GM18502 (cell line): ENCODE results near the gene CBX8.

Experiments
- ATAC-seq: cut with Tn5 transposase; IDR thresholded peaks from one replicate; pipeline ENCODE4 v1.9.1; 2021; ENCODE audit warnings: mild to moderate bottlenecking; ENCODE audit not compliant: unreplicated experiment, poor library complexity

The CBX8 gene

GRCh38 chr17:79795795-79796443 lies 958 bp downstream of the CBX8 start:
- no peak for ATAC-seq

GRCh38 chr17:79794659-79795511 lies 2.0 kb downstream of the CBX8 start:
- no peak for ATAC-seq

- ATAC-seq = no peak
These were observed 3.0 kb downstream of the CBX8 start for GRCh38 chr17:79793924-79794304.

DNA sequence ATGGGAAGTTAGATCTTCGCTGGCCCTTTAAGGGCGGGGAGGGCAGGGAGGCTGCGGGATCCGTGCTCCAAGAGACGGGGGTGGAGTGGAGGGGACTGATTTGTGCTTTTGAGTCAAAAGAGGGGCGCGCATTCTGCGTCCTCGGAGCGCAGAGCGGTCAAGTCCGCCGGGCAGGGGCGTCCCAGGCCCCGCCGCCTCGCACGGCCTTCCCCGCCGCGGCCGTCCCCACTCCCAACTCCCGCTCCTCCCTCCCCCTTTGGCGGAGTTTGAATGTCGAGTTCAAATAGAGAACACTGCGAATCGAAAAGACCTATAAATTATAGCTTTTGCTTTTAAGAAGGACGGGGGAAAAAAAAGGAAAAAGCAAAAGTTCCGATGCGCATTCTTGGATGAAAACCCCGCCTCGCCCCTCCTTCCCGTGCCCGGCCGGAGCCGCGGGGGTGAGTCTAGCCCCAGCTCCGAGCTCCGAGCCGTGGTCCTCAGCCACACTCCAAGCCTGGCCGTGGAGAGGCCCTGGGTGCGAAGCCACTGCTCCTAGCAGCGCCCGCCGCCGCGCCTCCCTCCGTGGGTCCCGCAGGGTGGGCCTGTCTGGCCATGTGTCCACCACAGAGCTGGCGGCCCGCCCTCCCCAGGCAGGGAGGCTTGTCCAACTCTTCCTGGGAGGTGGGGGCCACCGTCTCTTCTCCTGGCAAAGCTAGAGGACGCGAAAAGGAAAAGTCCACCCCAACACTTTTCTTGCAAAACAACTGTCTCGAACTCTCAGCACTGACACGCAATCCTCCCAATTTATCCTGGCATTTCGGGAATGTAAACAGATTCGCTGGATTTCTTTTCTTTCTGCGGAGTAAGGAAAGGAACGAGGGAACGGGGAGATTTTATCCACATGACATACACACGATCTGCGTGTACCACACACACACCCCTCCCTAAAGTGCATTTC lies 3.6 kb downstream of the CBX8 start:
- no peak for ATAC-seq

DNA sequence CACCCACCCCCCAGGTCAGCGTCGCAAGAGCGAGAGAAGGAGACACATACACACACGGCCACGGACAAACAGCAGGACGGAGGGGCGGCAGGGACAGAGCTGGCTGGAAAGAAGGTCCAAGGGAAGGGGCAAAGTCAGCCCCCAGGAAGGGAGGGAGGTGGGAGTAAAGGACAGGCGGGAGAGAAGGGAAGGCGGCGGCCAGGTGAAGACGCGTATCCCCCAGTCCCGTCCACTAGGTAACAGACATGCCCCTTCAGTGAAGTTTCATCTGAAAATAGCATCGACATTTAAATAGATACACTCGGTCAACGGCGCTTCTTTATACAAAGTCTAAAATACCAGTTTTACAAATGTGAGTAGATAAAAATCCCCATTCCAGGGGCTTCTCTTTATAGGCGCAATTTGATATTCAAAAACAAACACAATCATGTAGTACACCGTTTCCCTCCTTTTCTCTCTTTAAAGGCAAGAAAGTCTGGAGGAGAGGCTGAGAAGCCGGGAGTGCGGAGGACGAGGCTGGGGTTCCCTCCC lies 4.5 kb downstream of the CBX8 start:
- no peak for ATAC-seq

DNA sequence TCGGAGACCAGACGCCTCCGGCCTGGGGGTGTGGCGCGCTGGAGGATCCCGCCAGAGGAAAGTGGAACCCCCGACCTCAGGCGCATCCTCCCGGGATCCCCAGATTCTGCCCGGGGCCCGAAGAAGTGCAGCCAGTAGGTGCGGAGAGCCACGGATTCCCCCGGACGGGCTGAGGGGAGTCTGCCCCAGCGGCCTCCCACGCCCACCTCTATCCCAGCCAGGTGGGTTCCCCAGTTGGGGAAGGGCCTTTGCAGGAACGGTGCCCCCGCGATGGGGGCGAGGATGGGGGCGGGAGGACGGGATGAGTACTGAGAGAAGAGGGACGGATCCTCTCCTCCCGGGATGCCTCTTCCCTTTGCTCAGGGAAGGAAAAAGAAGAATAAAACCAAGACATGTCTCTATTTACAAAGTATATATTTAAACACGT lies 5.1 kb downstream of the CBX8 start:
- ATAC-seq = no peak

DNA sequence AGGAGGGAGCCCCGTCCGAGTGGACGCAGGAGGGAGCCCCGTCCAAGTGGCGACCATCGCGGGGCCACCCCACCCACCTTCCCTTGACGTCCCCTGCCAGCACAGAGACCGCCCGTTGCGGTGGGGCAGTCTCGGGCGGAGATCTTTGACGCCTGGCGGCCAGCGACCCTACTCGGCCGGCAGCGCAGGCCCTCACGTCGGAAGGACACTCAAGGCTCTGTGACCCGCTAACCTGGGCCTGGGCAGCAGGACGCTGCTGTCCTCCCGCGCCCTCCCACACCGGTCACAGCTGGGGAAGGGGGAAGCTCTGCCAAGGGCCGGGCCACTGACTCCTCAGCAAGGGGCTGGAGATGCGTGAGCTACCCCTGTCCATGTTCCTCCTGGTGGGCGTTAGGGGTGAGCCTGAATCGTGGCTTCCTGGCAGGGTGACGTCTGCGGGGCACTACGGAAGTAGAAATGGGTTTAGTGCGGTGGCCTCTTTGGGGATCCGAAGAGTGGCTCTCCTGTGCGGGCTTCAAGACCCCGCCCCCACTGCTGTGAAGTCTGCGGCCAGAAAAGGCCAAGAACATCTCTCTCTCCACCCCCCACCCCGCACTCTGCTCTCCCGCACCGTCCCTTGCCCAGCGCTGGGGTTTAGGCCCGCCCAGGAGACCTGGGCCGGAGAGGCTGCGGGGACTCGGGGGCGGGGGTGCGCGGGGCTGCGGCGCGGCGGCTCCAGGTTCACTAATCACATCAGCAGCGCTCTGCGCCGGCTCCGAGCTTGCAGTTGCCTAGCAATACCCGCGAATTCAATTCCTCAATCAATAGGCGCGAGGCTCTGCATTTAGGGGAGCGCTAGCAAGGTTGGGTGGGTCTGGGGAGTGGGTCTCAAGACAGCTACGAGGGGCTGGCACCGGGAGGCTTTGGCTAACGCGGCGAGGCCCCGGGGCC lies 5.8 kb downstream of the CBX8 start:
- no peak for ATAC-seq

- ATAC-seq = no peak
These were observed 6.7 kb downstream of the CBX8 start for GRCh38 chr17:79789943-79790804.

DNA sequence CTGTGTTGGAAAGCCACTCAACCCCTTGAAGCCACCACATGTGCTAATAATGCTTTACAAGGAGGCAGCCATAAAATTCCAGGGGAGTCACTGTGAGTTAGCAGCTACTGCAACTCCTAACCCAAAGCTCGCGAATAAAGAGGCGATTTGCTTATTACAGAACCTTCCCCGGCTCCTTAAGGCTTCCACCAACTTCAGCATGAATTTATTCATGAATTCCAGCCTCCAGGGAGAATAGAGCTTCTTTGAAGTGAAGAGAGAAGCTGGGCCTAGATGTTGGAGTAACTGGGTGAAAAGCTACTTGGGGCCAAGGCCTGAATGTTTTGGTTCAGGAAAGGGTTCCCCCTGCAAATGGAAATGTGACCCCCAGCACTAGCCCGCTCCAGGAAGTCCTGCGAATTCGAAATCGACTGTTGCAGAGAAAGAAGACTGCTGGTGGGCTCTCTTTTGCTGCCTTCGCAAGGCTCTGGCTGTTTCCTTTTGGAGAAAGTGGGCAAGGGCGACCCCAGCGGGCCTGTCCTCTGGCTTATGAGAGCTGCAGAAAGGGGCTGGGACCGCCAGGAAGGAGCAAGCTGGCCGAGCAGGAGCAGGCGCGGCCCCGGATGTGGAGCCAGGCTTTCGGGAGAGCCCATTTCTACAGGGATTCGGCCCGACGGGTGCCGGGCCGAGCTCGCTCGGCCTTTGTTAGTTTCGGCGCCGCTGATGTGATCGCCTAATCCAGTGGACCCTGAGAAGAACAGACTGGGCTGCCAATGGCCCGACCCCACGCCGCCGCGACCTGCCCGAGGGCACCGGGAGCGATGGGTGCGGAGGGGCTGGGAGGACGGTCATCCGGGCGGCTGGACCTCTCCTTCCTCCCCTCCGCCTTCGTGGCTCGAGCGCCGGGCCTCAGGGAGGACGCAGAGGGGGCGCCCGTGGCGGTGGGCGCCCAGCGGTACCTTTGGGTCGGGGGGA lies 7.6 kb downstream of the CBX8 start:
- no peak for ATAC-seq

DNA sequence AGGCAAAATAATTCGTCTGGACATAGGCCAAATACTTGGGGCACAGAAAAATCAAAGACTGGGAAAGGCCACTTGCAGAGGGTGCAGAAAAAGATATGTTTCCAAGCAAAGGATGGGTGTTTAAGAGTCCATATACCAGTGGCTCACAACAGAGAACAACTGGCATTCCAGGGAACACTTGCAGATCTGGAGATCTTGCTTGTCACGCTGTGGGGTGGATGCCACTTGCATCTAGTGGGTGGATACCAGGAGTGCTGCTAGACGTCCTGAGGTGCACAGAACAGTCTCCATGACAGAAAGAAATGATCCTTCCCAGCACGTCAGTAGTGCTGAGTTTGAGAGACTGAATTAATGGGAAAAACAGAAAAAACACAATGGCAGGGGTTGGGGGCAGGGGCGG lies 8.4 kb downstream of the CBX8 start:
- no peak for ATAC-seq

DNA sequence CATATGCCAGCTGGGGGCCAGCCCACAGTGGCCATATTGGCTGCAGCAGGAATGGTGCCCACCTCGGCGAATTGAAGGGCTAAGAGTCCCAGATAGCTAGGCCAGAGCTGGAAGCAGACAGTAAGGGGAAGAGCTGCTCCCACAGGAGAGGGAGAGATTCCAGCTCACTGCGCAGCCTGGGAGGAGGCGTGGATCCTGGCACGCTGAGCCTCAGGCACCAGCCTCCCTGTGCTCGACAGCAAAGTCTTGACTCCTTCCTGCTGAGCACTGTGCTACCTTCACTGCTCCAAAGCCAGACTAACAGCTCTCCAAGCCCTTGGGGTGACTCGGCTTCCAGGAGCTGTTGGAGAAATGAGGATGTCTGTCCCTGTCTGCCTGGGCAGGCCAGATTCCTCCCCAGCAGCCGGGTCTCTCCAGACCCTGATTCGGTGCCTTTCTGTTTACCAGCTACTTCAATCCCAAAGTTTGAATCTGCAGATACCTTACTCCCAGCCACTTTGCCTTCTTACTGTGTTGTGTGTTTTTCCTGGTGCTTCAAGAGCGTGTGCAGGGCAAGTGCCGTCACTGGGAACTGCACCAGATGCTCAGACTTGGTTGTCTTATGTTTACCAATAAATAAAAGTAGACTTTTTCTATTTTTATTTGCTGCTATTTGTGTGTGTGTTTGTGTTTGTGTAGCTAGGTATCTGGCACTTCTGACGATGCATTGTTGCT lies 9.8 kb downstream of the CBX8 start:
- ATAC-seq = no peak

DNA sequence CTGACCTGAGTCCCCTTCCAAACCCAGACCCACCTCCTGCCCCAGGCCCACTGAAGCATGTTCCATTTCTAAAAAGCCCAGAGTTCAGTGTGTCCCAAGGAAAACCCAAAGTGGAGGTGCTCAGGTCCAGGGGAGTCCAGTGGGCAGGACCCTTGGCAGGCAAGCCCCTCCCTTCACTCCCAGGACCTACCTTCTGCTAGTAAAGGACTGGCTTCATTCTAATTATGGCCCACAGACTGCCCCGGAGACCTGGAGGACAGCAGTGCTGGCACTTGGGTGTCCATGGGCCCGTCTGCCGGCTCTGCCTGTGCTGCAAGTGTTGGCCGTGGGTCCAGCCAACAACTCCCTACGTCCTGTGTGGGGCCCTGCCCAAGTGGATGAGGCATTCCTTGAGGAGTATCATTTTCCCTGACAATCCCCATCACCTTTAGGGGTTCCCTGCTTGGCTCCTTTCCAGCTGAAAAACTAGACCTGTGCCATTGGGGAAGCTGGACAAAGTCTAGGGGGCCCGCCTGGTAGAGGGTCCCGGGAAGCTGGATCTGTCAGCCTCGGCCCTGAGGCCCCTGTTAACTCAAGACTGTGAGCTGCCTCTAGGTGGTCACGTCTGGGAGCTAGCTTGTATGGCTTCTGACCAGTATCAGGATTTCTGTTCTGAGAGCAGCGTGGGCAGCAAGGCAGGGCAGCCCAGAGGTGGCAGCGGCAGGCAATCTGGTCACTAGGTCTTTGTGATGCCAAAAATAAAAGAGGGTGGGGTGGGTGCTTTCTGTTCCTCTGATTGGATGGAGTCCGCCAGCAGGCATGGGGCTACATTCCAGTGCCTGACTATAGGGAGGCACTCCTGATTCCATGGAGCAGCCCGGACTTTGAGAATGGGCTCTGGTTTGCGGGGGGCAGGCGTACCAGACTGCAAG lies 10.7 kb downstream of the CBX8 start:
- ATAC-seq = no peak

DNA sequence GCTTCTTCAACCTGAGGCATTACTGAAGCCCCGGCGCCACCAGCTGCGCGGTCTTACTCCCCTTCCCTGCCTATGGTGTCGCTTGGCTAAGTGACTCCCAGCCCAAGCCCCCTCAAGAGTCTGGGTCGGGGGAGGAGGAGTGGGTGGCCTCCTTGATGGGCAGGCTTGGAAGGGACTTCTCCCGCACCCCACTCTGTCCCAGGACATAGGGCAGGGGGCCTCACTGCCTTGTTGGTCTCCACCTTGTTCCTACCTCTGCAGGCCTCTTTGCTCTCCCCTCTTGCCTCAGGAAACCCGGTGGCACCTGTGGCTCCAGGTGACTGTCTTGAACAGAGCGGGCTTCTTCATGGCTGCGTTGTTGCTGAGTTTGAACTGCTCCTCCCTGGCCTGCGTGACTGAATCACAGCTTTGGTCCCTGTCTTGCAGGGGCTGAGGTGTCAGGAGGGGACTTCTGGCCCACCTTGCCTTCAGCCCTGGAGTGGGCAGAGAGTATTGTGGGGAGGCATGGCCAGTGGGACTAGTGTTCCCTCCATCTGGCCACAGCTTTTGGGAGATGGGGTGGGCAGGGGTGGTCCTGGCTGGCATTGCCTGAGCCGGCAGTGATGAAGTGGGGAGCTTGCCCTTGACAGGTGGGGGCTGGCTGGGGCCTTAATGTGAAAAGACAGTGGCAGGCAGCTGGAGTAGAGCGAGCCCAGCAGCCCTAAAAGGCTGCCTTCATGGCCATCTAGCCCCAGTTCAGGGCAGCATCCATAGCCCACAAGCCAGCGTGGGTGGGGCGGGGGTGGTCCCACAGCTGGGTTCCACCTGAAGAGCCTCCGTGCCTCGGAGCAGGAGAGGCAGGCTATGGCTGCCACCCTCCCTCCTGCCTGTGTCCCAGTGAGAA lies 11.6 kb downstream of the CBX8 start:
- no peak for ATAC-seq

- ATAC-seq = no peak
These were observed 12.4 kb downstream of the CBX8 start for GRCh38 chr17:79784353-79785016.
